Tibial nerve (tissue), 4 donors: ENCODE measurements around the gene CPNE1. TPM values are rescaled to one million over a fixed set of nuclear protein-coding genes. Genes with fewer than 3 reads are reported as not detected.

ENCODE experiments used
- DNase-seq, 2 donors: peaks; one replicate each; pipeline ENCODE4 v3.0.0-alpha.2; 2019; ENCODE audit warnings: low spot score in 2 of 2
- H3K27ac ChIP-seq, 4 donors: fragments of 200-600 bp; sonication (generic) in 3 of 4; one replicate each; pipeline ENCODE4 v1.5.1; 2017 to 2019; ENCODE audit warnings: mild to moderate bottlenecking in 1 of 4
- H3K27me3 ChIP-seq, 2 donors: fragments of 200-600 bp; sonication (generic) in 1 of 2; one replicate each; pipeline versions ENCODE4 v1.5.1 to v1.6.0; 2017 to 2019
- H3K36me3 ChIP-seq, 3 donors: fragments of 200-600 bp; sonication (generic); one replicate each; pipeline ENCODE4 v1.5.1; 2018 to 2019
- H3K4me1 ChIP-seq, 4 donors: fragments of 200-600 bp; sonication (generic) in 3 of 4; one replicate each; pipeline ENCODE4 v1.5.1; 2017 to 2019
- H3K4me3 ChIP-seq, 4 donors: fragments of 200-600 bp; sonication (generic) in 3 of 4; one replicate each; pipeline ENCODE4 v1.5.1; 2017 to 2019; ENCODE audit warnings: mild to moderate bottlenecking in 1 of 4, moderate library complexity in 1 of 4
- H3K9me3 ChIP-seq, 4 donors: fragments of 200-600 bp; sonication (generic) in 3 of 4; one replicate each; pipeline ENCODE4 v1.5.1; 2017 to 2019
- EP300 ChIP-seq, 2 donors: sonication (generic); formaldehyde crosslinking; IDR thresholded peaks; one replicate each; pipeline ENCODE4 v1.6.1; 2017; ENCODE audit warnings: antibody characterized with exemption in 2 of 2, mild to moderate bottlenecking in 1 of 2
- POLR2A ChIP-seq, 2 donors: fragments of 450-650 bp; IDR thresholded peaks; one replicate each; pipeline ENCODE4 v1.6.1; 2017; ENCODE audit warnings: antibody characterized with exemption in 2 of 2, mild to moderate bottlenecking in 2 of 2, moderate library complexity in 2 of 2
- WGBS, 2 donors: methylation state at CpG; one replicate each; pipeline ENCODE4 v1.1.5; 2018; 5-methylcytosine and 5-hydroxymethylcytosine counted together
- total RNA-seq, 4 donors: library from RNA; depleted of rRNA; stranded (reverse); fragments of >200 nt; gene quantifications; one replicate each; pipeline ENCODE4 v1.1.0, GENCODE V29; 2016
- TF ChIP-seq, protein P1 (sequence below), 5 experiments: fragments of 200-600 bp in 3 of 5; fragments of 450-650 bp in 2 of 5; sonication (generic) in 3 of 5; IDR thresholded peaks; one replicate each; pipeline ENCODE4 v1.5.1; 2016 to 2019; ENCODE audit warnings: antibody characterized with exemption in 5 of 5, mild to moderate bottlenecking in 3 of 5, moderate library complexity in 2 of 5

Gene CPNE1
- total RNA-seq, 4 donors from 2014 or later = 116 to 151 (median 144) TPM

DNA sequence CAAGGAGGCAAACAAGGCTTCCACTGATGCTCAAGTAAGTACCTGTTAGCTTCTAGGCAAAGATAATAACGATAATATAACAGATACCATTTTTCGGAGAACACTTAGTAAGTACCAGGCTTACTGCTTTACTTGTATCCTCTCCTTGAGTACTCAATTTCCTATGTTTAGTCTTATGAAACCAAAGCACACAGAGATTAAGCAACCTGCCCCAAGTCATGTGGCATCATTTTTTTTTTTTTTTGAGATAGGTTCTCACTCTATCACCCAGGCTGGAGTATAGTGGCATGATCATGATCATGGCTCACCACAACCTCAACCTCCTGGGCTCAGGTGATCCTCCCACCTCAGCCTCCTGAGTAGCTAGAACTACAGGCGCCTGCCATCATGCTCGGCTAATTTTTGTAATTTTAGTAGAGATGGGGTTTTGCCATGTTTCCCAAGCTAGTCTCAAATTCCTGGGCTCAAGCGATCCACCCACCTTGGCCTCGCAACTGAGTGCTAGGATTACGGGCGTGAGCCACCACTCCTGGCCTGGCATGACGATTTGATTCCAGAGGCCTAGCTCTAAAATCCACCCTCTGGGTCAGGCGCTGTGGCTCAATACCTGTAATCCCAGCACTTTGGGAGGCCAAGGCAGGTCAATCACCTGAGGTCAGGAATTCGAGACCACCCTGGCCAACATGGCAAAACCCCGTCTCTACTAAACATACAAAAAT lies 35.1 kb downstream of the CPNE1 start:
- Histone ChIP-seq H3K9me3 (no peaks in the 10 kb centered on the region), H3K27me3 (no peaks in the 10 kb centered on the region), H3K4me3 (no peak overlapping the region), H3K4me1 (no peaks in the 10 kb centered on the region), H3K36me3 (peaks cover 5 to 81% (median 42%) of the 10 kb centered on the region in 3 donors), H3K27ac (no peak overlapping the region)
- DNase-seq = no peak
- TF ChIP-seq, protein P1, sequence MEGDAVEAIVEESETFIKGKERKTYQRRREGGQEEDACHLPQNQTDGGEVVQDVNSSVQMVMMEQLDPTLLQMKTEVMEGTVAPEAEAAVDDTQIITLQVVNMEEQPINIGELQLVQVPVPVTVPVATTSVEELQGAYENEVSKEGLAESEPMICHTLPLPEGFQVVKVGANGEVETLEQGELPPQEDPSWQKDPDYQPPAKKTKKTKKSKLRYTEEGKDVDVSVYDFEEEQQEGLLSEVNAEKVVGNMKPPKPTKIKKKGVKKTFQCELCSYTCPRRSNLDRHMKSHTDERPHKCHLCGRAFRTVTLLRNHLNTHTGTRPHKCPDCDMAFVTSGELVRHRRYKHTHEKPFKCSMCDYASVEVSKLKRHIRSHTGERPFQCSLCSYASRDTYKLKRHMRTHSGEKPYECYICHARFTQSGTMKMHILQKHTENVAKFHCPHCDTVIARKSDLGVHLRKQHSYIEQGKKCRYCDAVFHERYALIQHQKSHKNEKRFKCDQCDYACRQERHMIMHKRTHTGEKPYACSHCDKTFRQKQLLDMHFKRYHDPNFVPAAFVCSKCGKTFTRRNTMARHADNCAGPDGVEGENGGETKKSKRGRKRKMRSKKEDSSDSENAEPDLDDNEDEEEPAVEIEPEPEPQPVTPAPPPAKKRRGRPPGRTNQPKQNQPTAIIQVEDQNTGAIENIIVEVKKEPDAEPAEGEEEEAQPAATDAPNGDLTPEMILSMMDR (IDR thresholded peaks at IDR 0.05) = no peak
- TF ChIP-seq POLR2A (IDR thresholded peaks at IDR 0.05) = no peak
- TF ChIP-seq EP300 (IDR thresholded peaks at IDR 0.05) = no peak
- 88 to 95% methylated on average over 12 of the region's 12 CpGs for WGBS, 2 donors

DNA sequence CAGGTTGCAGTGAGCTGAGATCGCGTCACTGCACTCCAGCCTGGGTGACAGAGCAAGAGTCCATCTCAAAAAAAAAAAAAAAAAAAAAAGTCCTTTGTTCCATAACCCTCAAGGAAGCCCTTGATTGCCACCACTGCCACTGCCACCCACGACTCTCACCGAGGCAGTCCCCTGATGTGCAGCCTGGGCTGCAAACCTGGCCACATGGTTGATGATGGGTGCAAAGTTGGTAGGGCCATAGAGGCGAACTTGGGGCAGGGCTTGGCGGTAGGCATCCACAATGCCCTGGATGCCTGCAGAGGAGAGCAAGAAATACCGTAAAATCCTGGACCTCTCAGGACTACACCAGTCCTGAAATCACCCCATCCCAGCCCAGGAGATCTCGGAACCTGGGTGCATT lies 37.6 kb downstream of the CPNE1 start:
- no peaks in the 10 kb centered on the region for H3K9me3 ChIP-seq
- DNase-seq = no peak
- H3K4me3 ChIP-seq = no peak overlapping the region
- H3K27me3 ChIP-seq = no peaks in the 10 kb centered on the region
- H3K36me3 ChIP-seq = peaks cover 5 to 92% (median 42%) of the 10 kb centered on the region in 3 donors
- TF ChIP-seq, protein P1 (IDR thresholded peaks at IDR 0.05) = no peak
- no peak for TF ChIP-seq POLR2A (IDR thresholded peaks at IDR 0.05)
- TF ChIP-seq EP300 (IDR thresholded peaks at IDR 0.05) = no peak
- H3K27ac ChIP-seq = no peak overlapping the region
- H3K4me1 ChIP-seq = no peaks in the 10 kb centered on the region
- WGBS, 2 donors = 94 to 96% methylated on average over 8 of the region's 8 CpGs

DNA sequence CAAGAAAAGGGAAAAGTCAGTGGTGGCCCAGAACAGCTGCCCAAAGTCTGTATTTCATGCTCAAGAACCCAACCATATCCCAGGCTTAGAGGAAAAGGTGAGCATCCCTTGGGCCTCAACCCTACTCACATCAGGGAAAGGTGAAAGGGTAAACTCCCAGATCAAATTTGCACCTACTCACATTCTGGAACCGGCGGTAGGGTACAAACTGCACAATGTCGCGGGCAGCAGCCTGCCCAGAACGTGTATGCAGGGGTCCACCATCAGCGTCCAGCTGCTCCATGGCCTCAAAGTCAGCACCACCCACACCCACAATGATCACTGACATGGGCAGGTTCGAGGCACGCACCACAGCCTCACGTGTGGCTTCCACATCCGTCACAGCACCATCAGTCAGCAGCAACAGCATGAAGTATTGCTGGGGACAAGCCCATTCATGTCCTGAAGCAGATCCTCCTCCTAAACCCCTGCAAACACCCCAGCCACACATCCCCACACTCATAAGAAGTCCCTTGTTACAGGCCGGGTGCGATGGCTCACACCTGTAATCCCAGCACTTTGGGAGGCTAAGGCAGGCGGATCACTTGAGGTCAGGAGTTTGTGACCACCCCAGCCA lies 38.2 kb downstream of the CPNE1 start:
- peaks cover 5 to 93% (median 36%) of the 10 kb centered on the region in 3 donors for H3K36me3 ChIP-seq
- H3K4me3 ChIP-seq = no peak overlapping the region
- no peak overlapping the region for H3K27ac ChIP-seq
- no peaks in the 10 kb centered on the region for H3K4me1 ChIP-seq
- H3K9me3 ChIP-seq = no peaks in the 10 kb centered on the region
- 91 to 97% methylated on average over 12 to 13 of the region's 13 CpGs for WGBS, 2 donors
- H3K27me3 ChIP-seq = no peaks in the 10 kb centered on the region
- TF ChIP-seq EP300 (IDR thresholded peaks at IDR 0.05) (no peak), POLR2A (IDR thresholded peaks at IDR 0.05) (no peak)
- TF ChIP-seq, protein P1 (IDR thresholded peaks at IDR 0.05) = no peak
- no peak for DNase-seq

DNA sequence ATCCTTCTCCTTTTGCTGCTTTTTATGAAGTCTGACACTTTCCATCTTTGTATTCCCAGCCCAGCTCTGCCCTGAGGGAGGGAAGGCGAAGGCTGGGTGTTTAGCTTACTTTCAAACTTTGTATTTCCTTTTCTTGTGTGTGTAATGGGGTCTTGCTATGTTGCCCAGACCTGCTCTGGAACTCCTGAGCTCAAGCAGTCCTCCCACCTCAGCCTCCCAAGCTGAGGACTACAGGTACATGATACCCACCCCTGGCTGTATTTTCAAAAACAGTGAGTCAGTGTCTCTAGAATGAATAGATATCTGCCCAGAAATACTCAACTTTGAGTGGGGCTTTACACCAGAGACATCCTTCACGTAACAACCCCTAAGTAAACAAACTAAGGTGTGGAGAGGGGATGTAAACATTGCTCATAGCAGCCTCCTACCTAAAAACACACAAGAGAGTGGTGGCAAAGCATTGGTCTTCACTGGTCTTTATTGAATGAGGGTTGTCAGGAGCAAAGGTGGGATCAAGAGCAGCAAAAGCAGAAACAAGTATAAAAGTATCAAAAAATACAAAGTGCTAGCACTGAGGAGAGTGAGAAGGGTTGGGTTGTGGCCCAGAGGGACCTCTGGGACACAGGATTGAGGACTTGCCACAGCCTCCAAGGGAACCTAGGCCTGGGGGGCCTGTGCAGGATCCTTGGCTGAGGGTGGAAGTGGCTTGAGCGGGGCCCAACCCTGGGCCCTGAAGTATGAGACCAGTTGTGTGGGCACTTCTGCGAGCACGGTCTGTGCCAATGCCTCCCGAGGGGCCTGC lies 38.9 kb downstream of the CPNE1 start:
- no peak overlapping the region for H3K27ac ChIP-seq
- H3K4me3 ChIP-seq = no peak overlapping the region
- no peaks in the 10 kb centered on the region for H3K9me3 ChIP-seq
- no peak for DNase-seq
- 89 to 93% methylated on average over 6 of the region's 6 CpGs for WGBS, 2 donors
- no peaks in the 10 kb centered on the region for H3K27me3 ChIP-seq
- no peaks in the 10 kb centered on the region for H3K4me1 ChIP-seq
- TF ChIP-seq POLR2A (IDR thresholded peaks at IDR 0.05) (no peak), EP300 (IDR thresholded peaks at IDR 0.05) (no peak)
- TF ChIP-seq, protein P1 (IDR thresholded peaks at IDR 0.05) = no peak
- peaks cover 5 to 92% (median 29%) of the 10 kb centered on the region in 3 donors for H3K36me3 ChIP-seq
